Measurements from ENCODE around the gene NPR1. TPM values are rescaled to one million over a fixed set of nuclear protein-coding genes. Genes with fewer than 3 reads are reported as not detected.

The NPR1 gene
- total and polyA plus RNA-seq, 2 donors (not counting 3 experiments of a cell fraction or from before 2014, with no cell fraction given) = 9.8 to 13.3 TPM

DNA sequence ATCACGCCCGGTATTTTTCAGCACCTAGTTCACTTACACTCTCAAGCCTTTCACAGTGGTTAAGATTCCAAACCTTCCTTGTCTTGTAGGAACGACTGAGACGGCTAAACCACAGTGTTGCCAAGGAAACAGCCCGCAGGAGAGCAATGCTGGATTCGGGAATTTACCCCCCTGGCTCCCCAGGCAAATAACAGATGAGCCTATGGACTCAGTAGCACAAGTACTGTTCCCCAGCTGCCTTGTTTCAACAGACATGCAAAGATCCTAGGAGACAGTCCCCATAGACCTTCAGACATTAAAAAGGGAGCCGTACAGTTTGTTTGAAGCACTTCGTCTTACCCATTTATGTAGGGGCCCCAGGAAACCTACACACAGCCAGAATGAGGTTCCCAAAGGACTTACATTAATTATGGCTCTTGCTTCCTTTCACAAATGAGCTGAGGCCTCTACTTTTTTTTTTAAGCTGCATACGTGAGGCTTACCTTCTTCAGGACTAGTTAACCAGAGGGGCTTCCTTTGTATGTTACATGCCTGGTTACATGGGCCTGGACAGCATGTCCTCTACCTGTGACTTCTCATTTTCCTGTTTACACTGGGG lies 17.3 kb upstream of the NPR1 start:
- H3K4me2 ChIP-seq (ENCODE audit: insufficient read depth, low read length) = no peak overlapping the region
- ChIA-PET POLR2A (interaction anchor here (0.7 kb wide), 1 partner anchor 421 kb away, joined by 4 read pairs; no protein-coding TSS in a partner anchor), CTCF (interaction anchor here (1.0 to 1.9 kb wide), 3 partner anchors 13 to 89 kb away, joined by 3 to 5 read pairs (median 4); partner anchors contain the start of gene S100A13)
- peaks cover 13% of the 10 kb centered on the region for H3K79me2 ChIP-seq (ENCODE audit: control insufficient read depth, insufficient read depth, low read length)
- H3K9me1 ChIP-seq (replicated peaks; ENCODE audit: control insufficient read depth, extremely low read depth, insufficient read depth, low read length) = no peaks in the 10 kb centered on the region
- intact Hi-C loops (cut with micrococcal nuclease) (no loop called here), dilution Hi-C loops (cut with MboI; ENCODE audit: extremely low pct_ligation_motif_present, low sequenced_read_pairs) (no loop called here)
- no peaks in the 10 kb centered on the region for H3K9me3 ChIP-seq (replicated peaks; ENCODE audit: control insufficient read depth, insufficient read depth, low read length)
- peaks cover 31 to 33% of the 10 kb centered on the region in 2 experiments for H3K36me3 ChIP-seq (ENCODE audit: control insufficient read depth in 2 of 2, extremely low read depth in 1 of 2, insufficient read depth in 2 of 2, low read length in 2 of 2)
- H3K9ac ChIP-seq (replicated peaks; ENCODE audit: extremely low read depth, insufficient read depth, low read length) = no peak overlapping the region
- no peaks in the 10 kb centered on the region for H4K20me1 ChIP-seq (replicated peaks; ENCODE audit: control insufficient read depth, extremely low read depth, insufficient read depth, low read length)
- no peak overlapping the region for H3K27ac ChIP-seq (ENCODE audit: insufficient read depth, low read depth, low read length)
- peaks cover 7% of the 10 kb centered on the region for H3K4me1 ChIP-seq (ENCODE audit: control insufficient read depth, extremely low read depth, insufficient read depth, low read length)
- no TSS peak for BruUV-seq (replicated peaks)
- H3K27me3 ChIP-seq (ENCODE audit: control insufficient read depth in 2 of 2, insufficient read depth in 2 of 2, low read length in 2 of 2) = no peaks in the 10 kb centered on the region
- FAIRE-seq (no peak), DNase-seq (ENCODE audit: low read depth, low spot score) (no peak)
- H2AFZ ChIP-seq (ENCODE audit: low read depth, low read length) = no peak overlapping the region
- TF ChIP-seq, protein P1, sequence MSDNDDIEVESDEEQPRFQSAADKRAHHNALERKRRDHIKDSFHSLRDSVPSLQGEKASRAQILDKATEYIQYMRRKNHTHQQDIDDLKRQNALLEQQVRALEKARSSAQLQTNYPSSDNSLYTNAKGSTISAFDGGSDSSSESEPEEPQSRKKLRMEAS (IDR thresholded peaks at IDR 0.05; ENCODE audit: insufficient read depth, insufficient read length) = no peak
- TF ChIP-seq POLR2A (IDR thresholded peaks at IDR 0.05; ENCODE audit: low read depth, low read length) (peak; percentile 6), POLR2AphosphoS5 (IDR thresholded peaks at IDR 0.05; ENCODE audit: insufficient read depth, low read depth, low read length) (peak; percentile 55)
- no peak overlapping the region for H3K4me3 ChIP-seq (replicated peaks in 1 of 3; ENCODE audit: insufficient read depth in 1 of 3, low read depth in 1 of 3, low read length in 3 of 3)

DNA sequence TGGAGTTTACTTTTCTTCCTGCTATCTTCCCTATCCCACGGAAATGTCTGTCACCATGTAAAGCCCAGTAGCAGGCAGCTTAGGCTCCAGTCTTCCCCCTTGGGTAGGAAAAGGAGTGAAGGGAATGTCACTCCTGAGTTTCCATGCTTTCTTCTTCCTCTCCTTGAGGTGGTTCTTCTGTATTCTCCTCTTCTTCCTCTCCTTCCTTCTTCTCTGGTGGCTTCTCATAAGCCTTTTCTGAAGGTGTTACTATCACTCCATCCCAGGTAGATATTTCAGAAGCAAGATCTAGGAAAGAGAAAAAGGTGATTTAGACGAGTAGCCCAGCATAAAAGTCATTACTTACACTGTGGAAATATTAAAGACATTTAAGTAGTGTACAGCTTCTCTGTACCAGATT lies 16.2 kb upstream of the NPR1 start:
- Histone ChIP-seq H3K9me1 (replicated peaks; ENCODE audit: control insufficient read depth, extremely low read depth, insufficient read depth, low read length) (no peaks in the 10 kb centered on the region), H3K79me2 (ENCODE audit: control insufficient read depth, insufficient read depth, low read length) (peaks cover 15% of the 10 kb centered on the region), H3K9me3 (replicated peaks; ENCODE audit: control insufficient read depth, insufficient read depth, low read length) (no peaks in the 10 kb centered on the region), H3K9ac (replicated peaks; ENCODE audit: extremely low read depth, insufficient read depth, low read length) (no peak overlapping the region), H3K27me3 (ENCODE audit: control insufficient read depth in 2 of 2, insufficient read depth in 2 of 2, low read length in 2 of 2) (no peaks in the 10 kb centered on the region), H3K36me3 (ENCODE audit: control insufficient read depth in 2 of 2, extremely low read depth in 1 of 2, insufficient read depth in 2 of 2, low read length in 2 of 2) (peaks cover 36 to 44% of the 10 kb centered on the region in 2 experiments), H3K4me1 (ENCODE audit: control insufficient read depth, extremely low read depth, insufficient read depth, low read length) (peaks cover 7% of the 10 kb centered on the region), H3K27ac (ENCODE audit: insufficient read depth, low read depth, low read length) (no peak overlapping the region), H4K20me1 (replicated peaks; ENCODE audit: control insufficient read depth, extremely low read depth, insufficient read depth, low read length) (no peaks in the 10 kb centered on the region), H2AFZ (ENCODE audit: low read depth, low read length) (no peak overlapping the region), H3K4me2 (ENCODE audit: insufficient read depth, low read length) (no peak overlapping the region), H3K4me3 (replicated peaks in 1 of 3; ENCODE audit: insufficient read depth in 1 of 3, low read depth in 1 of 3, low read length in 3 of 3) (no peak overlapping the region)
- intact Hi-C loops (cut with micrococcal nuclease) = no loop called here
- no peak for DNase-seq (ENCODE audit: low read depth, low spot score)
- TF ChIP-seq, protein P1 (IDR thresholded peaks at IDR 0.05; ENCODE audit: insufficient read depth, insufficient read length) = no peak
- TF ChIP-seq JUN (IDR thresholded peaks at IDR 0.05; ENCODE audit: borderline replicate concordance, insufficient read depth, insufficient read length, low read depth) (no peak), POLR2AphosphoS5 (IDR thresholded peaks at IDR 0.05; ENCODE audit: insufficient read depth, low read depth, low read length) (no peak), FOS (IDR thresholded peaks at IDR 0.05; ENCODE audit: borderline replicate concordance, insufficient read depth, low read length) (no peak), EZH2 (IDR thresholded peaks at IDR 0.05; ENCODE audit: borderline replicate concordance, low read depth, low read length, severe bottlenecking) (no peak)
- TF ChIP-seq, protein P2, sequence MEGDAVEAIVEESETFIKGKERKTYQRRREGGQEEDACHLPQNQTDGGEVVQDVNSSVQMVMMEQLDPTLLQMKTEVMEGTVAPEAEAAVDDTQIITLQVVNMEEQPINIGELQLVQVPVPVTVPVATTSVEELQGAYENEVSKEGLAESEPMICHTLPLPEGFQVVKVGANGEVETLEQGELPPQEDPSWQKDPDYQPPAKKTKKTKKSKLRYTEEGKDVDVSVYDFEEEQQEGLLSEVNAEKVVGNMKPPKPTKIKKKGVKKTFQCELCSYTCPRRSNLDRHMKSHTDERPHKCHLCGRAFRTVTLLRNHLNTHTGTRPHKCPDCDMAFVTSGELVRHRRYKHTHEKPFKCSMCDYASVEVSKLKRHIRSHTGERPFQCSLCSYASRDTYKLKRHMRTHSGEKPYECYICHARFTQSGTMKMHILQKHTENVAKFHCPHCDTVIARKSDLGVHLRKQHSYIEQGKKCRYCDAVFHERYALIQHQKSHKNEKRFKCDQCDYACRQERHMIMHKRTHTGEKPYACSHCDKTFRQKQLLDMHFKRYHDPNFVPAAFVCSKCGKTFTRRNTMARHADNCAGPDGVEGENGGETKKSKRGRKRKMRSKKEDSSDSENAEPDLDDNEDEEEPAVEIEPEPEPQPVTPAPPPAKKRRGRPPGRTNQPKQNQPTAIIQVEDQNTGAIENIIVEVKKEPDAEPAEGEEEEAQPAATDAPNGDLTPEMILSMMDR (IDR thresholded peaks at IDR 0.05; ENCODE audit: extremely low read depth in 1 of 2, insufficient read depth in 1 of 2, low read depth in 1 of 2, low read length in 2 of 2) = no peak
- ChIA-PET CTCF (interaction anchor here (0.6 to 1.9 kb wide), 2 partner anchors 90 to 152 kb away, joined by 3 to 5 read pairs; no protein-coding TSS in a partner anchor), POLR2A (interaction anchor here (0.9 kb wide), 1 partner anchor 28 kb away, joined by 3 read pairs; the partner anchor contains the start of gene CHTOP)
- dilution Hi-C loops (cut with MboI; ENCODE audit: extremely low pct_ligation_motif_present, low sequenced_read_pairs) = no loop called here
- TSS peak; percentile 47 for BruUV-seq (replicated peaks)
- FAIRE-seq = no peak
